Fibroblast of villous mesenchyme (primary cell): ENCODE measurements around the gene S1PR4. TPM values are rescaled to one million over a fixed set of nuclear protein-coding genes. Genes with fewer than 3 reads are reported as not detected.
"Not testable (repeated sequence)": the region's sequence is repeated elsewhere in the genome, so short reads cannot be mapped to it uniquely, and the experiment has no call there.

Experiments used
- DNase-seq: peaks from one replicate; pipeline ENCODE4 v3.0.0-alpha.2; 2010; ENCODE audit warnings: low read depth
- H3K4me3 ChIP-seq: 2 replicates; pipeline ENCODE4 v1.5.1; 2011; ENCODE audit warnings: low read depth, mild to moderate bottlenecking, low read length
- CTCF ChIP-seq: IDR thresholded peaks from 2 replicates; pipeline ENCODE4 v1.5.1; 2012; ENCODE audit warnings: low read depth, mild to moderate bottlenecking, low read length; ENCODE audit not compliant: insufficient read depth
- total RNA-seq: library from RNA; depleted of rRNA; stranded (reverse); fragments of >200 nt; gene quantifications from 2 replicates; pipeline ENCODE4 v1.2.3, GENCODE V29; 2012

Gene S1PR4
- total RNA-seq, 1 donor, result not detected

- DNase-seq, result peak; percentile 13
- peak; percentile 68 for TF ChIP-seq CTCF
- no peak overlapping the region for H3K4me3 ChIP-seq
Measured at GRCh38 chr19:3210347-3211017, 31.9 kb downstream of the S1PR4 start.

- DNase-seq, result no peak
- no peak overlapping the region for H3K4me3 ChIP-seq
- no peak for TF ChIP-seq CTCF
Measured at GRCh38 chr19:3211191-3211590, 32.6 kb downstream of the S1PR4 start.

- DNase-seq, result no peak
- no peak overlapping the region for H3K4me3 ChIP-seq
- no peak for TF ChIP-seq CTCF
Measured at GRCh38 chr19:3213159-3213558, 34.6 kb downstream of the S1PR4 start.

- DNase-seq, result no peak
- TF ChIP-seq CTCF, result no peak
Measured at GRCh38 chr19:3216874-3217273, 38.3 kb downstream of the S1PR4 start.

DNA sequence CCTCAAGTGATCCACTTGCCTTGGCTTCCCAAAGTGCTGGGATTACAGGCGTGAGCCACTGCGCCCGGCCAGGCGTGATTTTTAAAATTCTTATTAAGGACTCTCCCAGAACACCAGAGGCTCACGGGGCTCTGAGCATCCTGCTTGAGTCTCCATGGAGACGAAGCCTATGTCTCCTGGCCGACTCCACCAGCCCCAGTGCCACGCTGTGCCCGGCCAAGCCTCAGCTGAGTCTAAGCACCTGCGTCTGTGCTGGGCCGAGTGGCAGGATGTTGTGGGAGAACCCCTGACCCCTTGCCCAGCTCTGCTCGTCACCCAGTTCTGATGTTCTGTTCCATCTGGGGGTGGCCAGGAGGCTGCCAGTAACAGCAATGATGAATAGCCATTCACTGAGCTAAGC is 42.0 kb downstream of the S1PR4 start:
- no peak for TF ChIP-seq CTCF
- no peak for DNase-seq
- H3K4me3 ChIP-seq, result no peak overlapping the region

More at GRCh38 chr19:3216874-3217273, 38.3 kb downstream of the S1PR4 start:
- H3K4me3 ChIP-seq, result no peak overlapping the region

- not testable (repeated sequence) for H3K4me3 ChIP-seq, DNase-seq
Measured at GRCh38 chr19:3221576-3221975, 43.0 kb downstream of the S1PR4 start.

GRCh38 chr19:3222709-3223108 is 44.1 kb downstream of the S1PR4 start:
- H3K4me3 ChIP-seq, result no peak overlapping the region
- TF ChIP-seq CTCF, result no peak
- no peak for DNase-seq
